ENCODE measurements around the gene DPP10.

Gene DPP10

DNA sequence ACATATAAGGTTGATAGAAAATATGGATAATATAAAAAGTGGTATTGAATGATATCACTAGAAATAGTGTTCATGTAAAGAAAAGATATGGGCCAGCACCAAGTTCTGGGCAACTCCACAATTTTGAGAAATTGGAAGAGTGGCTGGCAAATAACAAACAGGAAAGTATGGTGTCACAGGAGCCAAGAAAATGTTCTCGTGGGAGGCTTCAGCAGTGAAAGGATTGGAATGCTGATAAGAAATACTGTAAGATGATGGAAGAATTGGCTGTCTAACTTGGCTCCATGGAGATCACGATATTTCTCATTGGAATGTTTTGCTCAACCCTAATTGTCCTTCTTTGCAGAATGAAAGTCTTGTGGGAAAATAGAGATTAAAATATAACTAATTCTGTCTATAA, 856.8 kb downstream of the DPP10 start (continued):
- TF ChIP-seq TCF7L2 (IDR thresholded peaks at IDR 0.05; ENCODE audit: borderline replicate concordance, low read depth, low read length) (no peak), ZNF112 (tag by site-specific recombination; IDR thresholded peaks at IDR 0.05) (no peak), ZNF394 (tag by site-specific recombination; IDR thresholded peaks at IDR 0.05; ENCODE audit: borderline replicate concordance) (no peak), ZNF549 (tag by site-specific recombination; IDR thresholded peaks at IDR 0.05) (no peak), SP2 (tag by site-specific recombination; IDR thresholded peaks at IDR 0.05) (no peak), ZNF19 (tag by site-specific recombination; IDR thresholded peaks at IDR 0.05; ENCODE audit: low read depth) (no peak), OSR2 (tag by site-specific recombination; IDR thresholded peaks at IDR 0.05) (no peak)
- TF ChIP-seq, protein P1, sequence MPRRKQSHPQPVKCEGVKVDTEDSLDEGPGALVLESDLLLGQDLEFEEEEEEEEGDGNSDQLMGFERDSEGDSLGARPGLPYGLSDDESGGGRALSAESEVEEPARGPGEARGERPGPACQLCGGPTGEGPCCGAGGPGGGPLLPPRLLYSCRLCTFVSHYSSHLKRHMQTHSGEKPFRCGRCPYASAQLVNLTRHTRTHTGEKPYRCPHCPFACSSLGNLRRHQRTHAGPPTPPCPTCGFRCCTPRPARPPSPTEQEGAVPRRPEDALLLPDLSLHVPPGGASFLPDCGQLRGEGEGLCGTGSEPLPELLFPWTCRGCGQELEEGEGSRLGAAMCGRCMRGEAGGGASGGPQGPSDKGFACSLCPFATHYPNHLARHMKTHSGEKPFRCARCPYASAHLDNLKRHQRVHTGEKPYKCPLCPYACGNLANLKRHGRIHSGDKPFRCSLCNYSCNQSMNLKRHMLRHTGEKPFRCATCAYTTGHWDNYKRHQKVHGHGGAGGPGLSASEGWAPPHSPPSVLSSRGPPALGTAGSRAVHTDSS (tag by site-specific recombination; IDR thresholded peaks at IDR 0.05): no peak

DNA sequence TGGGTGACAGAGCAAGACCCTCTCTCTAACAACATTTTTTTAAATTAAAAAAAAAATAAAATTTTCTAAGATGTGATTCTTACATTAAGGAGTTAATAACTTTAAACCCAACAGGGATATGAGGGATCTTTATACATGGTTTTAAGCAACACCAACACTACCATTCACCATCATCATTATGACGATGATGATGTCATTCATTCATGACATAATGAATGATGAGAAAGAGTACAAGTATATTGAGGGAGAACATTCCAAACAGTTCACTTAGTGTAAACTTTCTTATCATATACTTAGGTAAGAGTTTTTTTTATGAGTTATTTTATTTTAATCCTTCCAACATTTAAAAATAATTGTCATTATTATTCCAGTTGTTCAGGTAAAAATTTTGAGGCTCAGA, 863.3 kb downstream of the DPP10 start:
- TF ChIP-seq ZNF585B (tag by site-specific recombination; IDR thresholded peaks at IDR 0.05): no peak
- CTCF ChIA-PET: no interaction called here
- POLR2A ChIA-PET: no interaction called here
- no peaks in the 10 kb centered on the region for H3K4me1 ChIP-seq (ENCODE audit: control insufficient read depth, insufficient read depth, low read length)
- H3K36me3 ChIP-seq (ENCODE audit: control insufficient read depth in 2 of 2, insufficient read depth in 1 of 2, low read length in 2 of 2): no peaks in the 10 kb centered on the region
- H3K4me3 ChIP-seq (ENCODE audit: low read depth, low read length): no peak overlapping the region
- H3K27ac ChIP-seq (ENCODE audit: extremely low read depth, low read depth, low read length): no peak overlapping the region
- H3K9me3 ChIP-seq (ENCODE audit: control insufficient read depth, insufficient read depth, low read depth, low read length): no peaks in the 10 kb centered on the region

DNA sequence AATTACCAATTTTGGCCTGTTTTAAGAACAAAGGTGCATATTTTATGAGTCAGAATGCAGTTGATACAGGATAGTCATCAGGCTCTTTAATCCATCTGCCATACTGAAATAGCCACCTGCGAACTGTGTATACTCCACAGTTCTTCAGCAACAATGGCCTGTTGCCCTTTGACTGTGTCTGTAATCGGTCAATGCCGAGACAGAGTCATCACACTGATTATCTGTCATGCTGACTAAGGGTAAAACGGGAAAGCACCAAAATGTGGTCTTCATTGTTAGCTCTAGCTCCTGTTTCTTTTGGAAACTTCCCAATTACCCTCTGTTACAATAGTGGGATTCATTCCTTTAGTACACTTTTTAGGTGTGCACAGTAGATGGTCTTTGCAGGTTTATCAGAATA, 871.7 kb downstream of the DPP10 start:
- H3K4me1 ChIP-seq (ENCODE audit: control insufficient read depth, insufficient read depth, low read length): no peaks in the 10 kb centered on the region
- POLR2A ChIA-PET: no interaction called here
- no peak for TF ChIP-seq ZNF768 (tag by site-specific recombination; IDR thresholded peaks at IDR 0.05)
- TF ChIP-seq, protein P2, sequence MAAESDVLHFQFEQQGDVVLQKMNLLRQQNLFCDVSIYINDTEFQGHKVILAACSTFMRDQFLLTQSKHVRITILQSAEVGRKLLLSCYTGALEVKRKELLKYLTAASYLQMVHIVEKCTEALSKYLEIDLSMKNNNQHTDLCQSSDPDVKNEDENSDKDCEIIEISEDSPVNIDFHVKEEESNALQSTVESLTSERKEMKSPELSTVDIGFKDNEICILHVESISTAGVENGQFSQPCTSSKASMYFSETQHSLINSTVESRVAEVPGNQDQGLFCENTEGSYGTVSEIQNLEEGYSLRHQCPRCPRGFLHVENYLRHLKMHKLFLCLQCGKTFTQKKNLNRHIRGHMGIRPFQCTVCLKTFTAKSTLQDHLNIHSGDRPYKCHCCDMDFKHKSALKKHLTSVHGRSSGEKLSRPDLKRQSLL (tag by site-specific recombination; IDR thresholded peaks at IDR 0.05): no peak
- TF ChIP-seq, protein P3, sequence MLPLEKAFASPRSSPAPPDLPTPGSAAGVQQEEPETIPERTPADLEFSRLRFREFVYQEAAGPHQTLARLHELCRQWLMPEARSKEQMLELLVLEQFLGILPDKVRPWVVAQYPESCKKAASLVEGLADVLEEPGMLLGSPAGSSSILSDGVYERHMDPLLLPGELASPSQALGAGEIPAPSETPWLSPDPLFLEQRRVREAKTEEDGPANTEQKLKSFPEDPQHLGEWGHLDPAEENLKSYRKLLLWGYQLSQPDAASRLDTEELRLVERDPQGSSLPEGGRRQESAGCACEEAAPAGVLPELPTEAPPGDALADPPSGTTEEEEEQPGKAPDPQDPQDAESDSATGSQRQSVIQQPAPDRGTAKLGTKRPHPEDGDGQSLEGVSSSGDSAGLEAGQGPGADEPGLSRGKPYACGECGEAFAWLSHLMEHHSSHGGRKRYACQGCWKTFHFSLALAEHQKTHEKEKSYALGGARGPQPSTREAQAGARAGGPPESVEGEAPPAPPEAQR (tag by site-specific recombination; IDR thresholded peaks at IDR 0.05): no peak
- TF ChIP-seq ZIC2 (tag by site-specific recombination; IDR thresholded peaks at IDR 0.05): no peak
- TF ChIP-seq, protein P4, sequence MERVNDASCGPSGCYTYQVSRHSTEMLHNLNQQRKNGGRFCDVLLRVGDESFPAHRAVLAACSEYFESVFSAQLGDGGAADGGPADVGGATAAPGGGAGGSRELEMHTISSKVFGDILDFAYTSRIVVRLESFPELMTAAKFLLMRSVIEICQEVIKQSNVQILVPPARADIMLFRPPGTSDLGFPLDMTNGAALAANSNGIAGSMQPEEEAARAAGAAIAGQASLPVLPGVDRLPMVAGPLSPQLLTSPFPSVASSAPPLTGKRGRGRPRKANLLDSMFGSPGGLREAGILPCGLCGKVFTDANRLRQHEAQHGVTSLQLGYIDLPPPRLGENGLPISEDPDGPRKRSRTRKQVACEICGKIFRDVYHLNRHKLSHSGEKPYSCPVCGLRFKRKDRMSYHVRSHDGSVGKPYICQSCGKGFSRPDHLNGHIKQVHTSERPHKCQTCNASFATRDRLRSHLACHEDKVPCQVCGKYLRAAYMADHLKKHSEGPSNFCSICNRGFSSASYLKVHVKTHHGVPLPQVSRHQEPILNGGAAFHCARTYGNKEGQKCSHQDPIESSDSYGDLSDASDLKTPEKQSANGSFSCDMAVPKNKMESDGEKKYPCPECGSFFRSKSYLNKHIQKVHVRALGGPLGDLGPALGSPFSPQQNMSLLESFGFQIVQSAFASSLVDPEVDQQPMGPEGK (tag by site-specific recombination; IDR thresholded peaks at IDR 0.05): no peak
- TF ChIP-seq ZNF248 (tag by site-specific recombination; IDR thresholded peaks at IDR 0.05): no peak
- TF ChIP-seq ZNF529 (tag by site-specific recombination; IDR thresholded peaks at IDR 0.05; ENCODE audit: insufficient replicate concordance): no peak
- TF ChIP-seq ZNF19 (tag by site-specific recombination; IDR thresholded peaks at IDR 0.05; ENCODE audit: low read depth): no peak
- no peak for TF ChIP-seq ZNF76 (tag by site-specific recombination; IDR thresholded peaks at IDR 0.05; ENCODE audit: borderline replicate concordance, low read depth)
- TF ChIP-seq ZFHX2 (tag by site-specific recombination; conservative IDR thresholded peaks at IDR 0.05): no peak
- TF ChIP-seq ZNF350 (tag by site-specific recombination; IDR thresholded peaks at IDR 0.05): no peak
- no peak for TF ChIP-seq HOXD13 (CRISPR knock-in tag; IDR thresholded peaks at IDR 0.05; ENCODE audit: borderline replicate concordance)
- TF ChIP-seq ZNF391 (tag by site-specific recombination; IDR thresholded peaks at IDR 0.05; ENCODE audit: borderline replicate concordance, low read depth): no peak
- TF ChIP-seq ZNF660 (tag by site-specific recombination; IDR thresholded peaks at IDR 0.05): no peak
- TF ChIP-seq ZBTB21 (tag by site-specific recombination; IDR thresholded peaks at IDR 0.05): no peak
- no peak for TF ChIP-seq ZBTB20 (tag by site-specific recombination; IDR thresholded peaks at IDR 0.05)
- no peaks in the 10 kb centered on the region for H3K36me3 ChIP-seq (ENCODE audit: control insufficient read depth in 2 of 2, insufficient read depth in 1 of 2, low read length in 2 of 2)
- CTCF ChIA-PET: no interaction called here
- H3K4me3 ChIP-seq (ENCODE audit: low read depth, low read length): no peak overlapping the region
- H3K27ac ChIP-seq (ENCODE audit: extremely low read depth, low read depth, low read length): no peak overlapping the region
- no peaks in the 10 kb centered on the region for H3K9me3 ChIP-seq (ENCODE audit: control insufficient read depth, insufficient read depth, low read depth, low read length)
